GM13977 (cell line): ENCODE measurements around the gene MYT1.

Experiments used
- DNase-seq: peaks from one replicate; pipeline ENCODE4 v3.0.0; 2012; ENCODE audit warnings: low spot score
- in situ Hi-C: fragments of 300-500 bp; cut with MboI; formaldehyde crosslinking; loops from one replicate; pipeline ENCODE4 v1.12.0; 2022; ENCODE audit warnings: low sequenced_read_pairs, low pct_unique_long_range_greater_than_20kb, mixed read lengths, inconsistent platforms; ENCODE audit not compliant: unreplicated experiment
- TF ChIP-seq, protein P1 (sequence below): IDR thresholded peaks from 2 replicates; pipeline ENCODE4 v1.5.1; 2012; ENCODE audit warnings: mild to moderate bottlenecking, control low read depth; ENCODE audit not compliant: insufficient read depth; ENCODE audit errors: extremely low read depth, missing control alignments

The MYT1 gene

DNA sequence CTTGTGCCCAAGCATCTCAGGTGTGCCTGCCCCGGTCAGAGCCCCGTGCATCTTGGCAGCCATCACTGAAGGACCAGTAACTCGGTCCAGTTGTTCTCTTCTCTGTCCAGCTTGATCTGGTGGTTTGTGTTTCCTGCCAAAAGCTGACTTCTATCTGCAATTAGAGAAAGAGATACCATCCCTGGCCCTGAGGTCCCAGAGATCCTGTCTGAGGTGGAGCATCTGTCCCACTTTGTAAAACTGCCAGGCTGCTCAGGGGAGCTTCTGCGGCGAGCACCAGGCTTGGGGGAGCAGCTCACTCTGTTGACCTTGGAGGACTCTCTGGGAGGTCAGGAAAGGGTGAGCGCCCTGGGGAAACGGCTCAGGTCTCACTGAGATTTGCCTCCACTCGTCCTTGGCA, 35.1 kb downstream of the MYT1 start:
- in situ Hi-C loops = no loop called here
- no peak for DNase-seq
- TF ChIP-seq, protein P1, sequence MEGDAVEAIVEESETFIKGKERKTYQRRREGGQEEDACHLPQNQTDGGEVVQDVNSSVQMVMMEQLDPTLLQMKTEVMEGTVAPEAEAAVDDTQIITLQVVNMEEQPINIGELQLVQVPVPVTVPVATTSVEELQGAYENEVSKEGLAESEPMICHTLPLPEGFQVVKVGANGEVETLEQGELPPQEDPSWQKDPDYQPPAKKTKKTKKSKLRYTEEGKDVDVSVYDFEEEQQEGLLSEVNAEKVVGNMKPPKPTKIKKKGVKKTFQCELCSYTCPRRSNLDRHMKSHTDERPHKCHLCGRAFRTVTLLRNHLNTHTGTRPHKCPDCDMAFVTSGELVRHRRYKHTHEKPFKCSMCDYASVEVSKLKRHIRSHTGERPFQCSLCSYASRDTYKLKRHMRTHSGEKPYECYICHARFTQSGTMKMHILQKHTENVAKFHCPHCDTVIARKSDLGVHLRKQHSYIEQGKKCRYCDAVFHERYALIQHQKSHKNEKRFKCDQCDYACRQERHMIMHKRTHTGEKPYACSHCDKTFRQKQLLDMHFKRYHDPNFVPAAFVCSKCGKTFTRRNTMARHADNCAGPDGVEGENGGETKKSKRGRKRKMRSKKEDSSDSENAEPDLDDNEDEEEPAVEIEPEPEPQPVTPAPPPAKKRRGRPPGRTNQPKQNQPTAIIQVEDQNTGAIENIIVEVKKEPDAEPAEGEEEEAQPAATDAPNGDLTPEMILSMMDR = no peak

DNA sequence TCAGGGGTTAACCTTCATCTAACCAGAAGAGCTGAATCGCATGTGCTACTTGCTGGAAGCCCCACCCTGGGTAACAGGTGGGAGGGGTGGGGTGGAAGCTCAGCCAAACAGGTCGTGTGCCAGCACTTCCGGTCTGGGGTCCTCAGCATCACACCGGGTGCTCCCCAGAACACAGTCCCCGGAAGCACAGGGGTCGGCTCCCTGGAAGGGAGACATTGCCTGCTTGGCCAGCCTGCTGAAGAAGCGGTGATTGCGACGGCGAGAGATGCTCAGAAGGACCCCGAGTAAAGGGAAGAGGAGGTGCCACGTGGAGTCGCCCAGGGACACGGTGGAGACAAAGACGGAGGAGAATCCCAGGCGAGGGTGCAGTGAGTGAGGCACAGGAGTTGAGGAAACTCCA, 36.5 kb downstream of the MYT1 start:
- no peak for DNase-seq
- TF ChIP-seq, protein P1 = no peak
- in situ Hi-C loops = no loop called here

DNA sequence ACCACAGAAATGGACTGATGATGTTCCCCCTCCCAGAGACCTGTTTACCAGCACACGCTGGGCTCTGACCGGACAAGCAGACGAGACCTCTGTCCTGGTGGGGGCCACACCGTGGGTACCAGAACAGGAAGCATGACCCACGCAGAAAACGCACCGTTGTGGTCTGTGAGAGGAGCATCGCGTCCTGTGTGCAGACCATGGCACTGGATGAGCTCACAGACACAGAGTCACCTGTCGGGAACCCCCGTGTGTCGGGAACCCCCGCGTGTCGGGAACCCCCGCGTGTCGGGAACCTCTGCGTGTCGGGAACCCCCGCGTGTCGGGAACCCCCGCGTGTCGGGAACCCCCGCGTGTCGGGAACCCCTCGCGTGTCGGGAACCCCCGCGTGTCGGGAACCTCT, 37.4 kb downstream of the MYT1 start:
- TF ChIP-seq, protein P1 = no peak
- in situ Hi-C loops = no loop called here
- no peak for DNase-seq

DNA sequence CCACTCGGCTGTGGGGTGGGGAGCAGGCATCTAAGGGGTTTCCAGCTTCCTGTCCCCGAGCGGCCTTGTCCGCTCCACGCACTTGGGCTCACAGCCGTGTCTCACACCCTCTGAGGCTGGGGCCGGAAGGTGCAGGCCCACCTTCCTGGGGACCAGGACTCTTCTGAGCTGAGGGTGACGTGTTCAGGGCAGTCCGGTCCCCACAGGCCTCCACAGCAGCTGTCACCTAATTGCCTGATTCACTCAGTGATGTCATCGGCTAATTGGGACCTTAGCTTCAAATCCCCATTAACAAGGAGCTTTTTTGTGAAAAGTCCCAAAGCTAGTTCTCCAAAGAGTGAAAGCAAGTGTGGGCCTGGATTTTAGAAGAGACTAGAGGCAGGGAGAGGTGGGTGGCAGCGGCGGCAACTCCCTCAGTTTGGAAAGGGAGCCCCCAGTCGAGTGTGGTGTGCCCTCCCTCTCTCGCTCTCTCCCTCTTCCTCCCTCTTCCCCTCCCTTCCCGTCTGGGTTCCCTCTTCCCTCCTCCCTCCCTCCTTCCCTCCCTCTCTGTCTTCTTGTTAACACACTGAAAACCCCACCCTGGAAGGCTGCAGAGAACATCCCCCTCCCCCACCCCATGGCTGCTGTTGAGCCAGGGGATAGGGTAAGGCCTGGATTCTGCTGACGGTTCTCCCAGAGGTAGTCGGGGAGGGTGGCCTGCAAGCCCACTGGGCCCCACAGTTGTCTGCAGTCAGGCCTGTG, 39.0 kb downstream of the MYT1 start:
- in situ Hi-C loops = no loop called here
- TF ChIP-seq, protein P1 = no peak
- no peak for DNase-seq

DNA sequence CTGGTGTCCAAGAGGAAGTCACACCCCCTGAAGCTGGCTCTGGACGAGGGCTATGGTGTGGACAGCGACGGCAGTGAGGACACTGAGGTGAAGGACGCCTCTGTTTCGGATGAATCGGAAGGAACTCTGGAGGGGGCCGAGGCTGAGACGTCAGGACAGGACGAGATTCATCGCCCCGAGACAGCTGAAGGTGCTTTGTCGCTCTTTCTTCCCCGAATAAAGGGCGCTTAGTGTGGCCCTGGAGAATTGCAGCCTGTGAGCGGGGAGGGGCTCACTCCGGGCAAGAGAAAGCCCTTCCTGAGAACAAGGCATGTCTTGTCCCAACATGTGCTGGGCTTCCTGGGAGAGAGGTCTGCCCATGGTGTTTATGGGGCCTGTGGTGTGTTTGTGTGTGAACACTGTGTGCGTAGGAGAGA, 41.4 kb downstream of the MYT1 start:
- in situ Hi-C loops = no loop called here
- TF ChIP-seq, protein P1 = no peak
- no peak for DNase-seq

DNA sequence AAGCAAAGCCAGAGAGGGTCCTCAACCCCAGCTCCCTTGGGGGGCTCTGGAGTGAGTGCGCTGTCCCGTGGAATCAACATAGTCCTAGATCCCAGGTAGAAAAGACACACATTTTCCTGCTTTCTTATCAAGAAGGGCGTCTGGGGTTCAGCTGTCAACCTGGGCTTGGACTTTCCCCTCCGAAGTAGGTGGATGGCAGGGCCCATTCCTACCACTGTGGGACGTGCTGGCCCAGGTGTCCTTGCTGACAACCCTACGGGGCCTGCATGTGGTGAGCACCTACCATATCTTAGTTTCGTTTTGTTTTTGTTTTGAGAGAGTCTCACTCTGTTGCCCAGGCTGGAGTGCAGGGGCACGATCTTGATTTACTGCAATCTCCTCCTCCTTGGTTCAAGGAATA, 42.4 kb downstream of the MYT1 start:
- no peak for DNase-seq
- TF ChIP-seq, protein P1 = no peak
- in situ Hi-C loops = no loop called here
